ENCODE results near the gene GEN1.

GEN1 gene

DNA sequence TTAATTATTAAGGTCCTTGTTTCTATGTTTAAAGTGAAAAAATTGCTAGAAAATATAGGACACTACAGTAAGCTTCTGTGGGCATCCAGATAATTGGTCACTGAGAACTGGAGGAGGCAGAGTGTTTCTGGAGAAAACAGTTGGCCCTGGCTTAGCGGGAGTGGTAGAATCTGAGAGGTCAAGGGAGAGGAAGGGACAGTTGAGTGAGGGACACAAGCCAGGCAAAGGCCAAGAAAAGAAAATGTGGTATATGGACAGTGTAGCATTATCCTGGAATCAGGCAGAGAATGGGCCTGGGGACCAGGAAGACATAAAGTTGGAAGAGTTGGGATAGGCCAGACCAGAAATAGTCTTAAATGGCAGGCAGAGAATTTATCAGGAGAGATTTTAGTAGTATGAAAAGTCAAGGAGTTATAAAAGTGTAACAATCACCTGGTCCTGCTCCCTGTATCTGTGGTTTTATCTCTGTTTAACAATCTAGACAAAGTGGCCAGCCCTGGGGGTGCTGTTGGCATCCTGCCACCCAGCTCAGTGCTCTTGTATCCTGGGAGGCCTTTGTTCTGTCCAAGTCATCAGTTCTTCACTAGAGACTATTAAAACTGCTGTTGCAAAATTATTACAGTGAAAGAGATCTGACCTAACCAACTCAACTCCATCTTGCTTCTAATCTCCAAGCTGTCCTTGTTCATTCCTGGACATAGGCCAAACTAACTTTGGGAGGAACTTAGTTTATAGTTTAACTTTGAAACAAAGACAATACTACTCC is 46.9 kb downstream of the GEN1 start:
- DNase-seq (ENCODE audit: low read depth) = no peak
- TF ChIP-seq, protein P1, sequence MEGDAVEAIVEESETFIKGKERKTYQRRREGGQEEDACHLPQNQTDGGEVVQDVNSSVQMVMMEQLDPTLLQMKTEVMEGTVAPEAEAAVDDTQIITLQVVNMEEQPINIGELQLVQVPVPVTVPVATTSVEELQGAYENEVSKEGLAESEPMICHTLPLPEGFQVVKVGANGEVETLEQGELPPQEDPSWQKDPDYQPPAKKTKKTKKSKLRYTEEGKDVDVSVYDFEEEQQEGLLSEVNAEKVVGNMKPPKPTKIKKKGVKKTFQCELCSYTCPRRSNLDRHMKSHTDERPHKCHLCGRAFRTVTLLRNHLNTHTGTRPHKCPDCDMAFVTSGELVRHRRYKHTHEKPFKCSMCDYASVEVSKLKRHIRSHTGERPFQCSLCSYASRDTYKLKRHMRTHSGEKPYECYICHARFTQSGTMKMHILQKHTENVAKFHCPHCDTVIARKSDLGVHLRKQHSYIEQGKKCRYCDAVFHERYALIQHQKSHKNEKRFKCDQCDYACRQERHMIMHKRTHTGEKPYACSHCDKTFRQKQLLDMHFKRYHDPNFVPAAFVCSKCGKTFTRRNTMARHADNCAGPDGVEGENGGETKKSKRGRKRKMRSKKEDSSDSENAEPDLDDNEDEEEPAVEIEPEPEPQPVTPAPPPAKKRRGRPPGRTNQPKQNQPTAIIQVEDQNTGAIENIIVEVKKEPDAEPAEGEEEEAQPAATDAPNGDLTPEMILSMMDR (IDR thresholded peaks at IDR 0.05; ENCODE audit: insufficient read depth, low read depth, low read length, missing control alignments) = no peak
- no peak overlapping the region for H3K4me3 ChIP-seq (ENCODE audit: low read length)

DNA sequence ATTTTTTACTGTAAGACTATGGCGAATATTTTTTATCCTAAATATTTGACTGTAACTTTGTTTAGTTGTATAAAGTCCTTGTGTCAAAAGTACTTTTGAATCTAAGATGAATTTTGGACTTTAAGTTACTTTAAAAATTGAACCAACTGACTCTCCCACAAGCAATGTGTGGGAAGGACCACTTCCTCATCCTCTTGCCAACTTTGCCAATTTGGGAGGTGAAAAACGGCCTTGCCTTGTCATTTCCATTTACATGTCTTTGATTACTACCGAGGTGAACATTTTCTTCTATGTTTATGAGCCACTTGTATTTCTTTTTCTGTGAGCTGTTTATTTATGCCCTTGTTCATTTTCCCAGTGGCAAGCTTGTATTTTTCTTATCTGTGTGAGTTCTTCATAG is 49.6 kb downstream of the GEN1 start:
- H3K4me3 ChIP-seq (ENCODE audit: low read length) = no peak overlapping the region
- TF ChIP-seq, protein P1 (IDR thresholded peaks at IDR 0.05; ENCODE audit: insufficient read depth, low read depth, low read length, missing control alignments) = no peak
- DNase-seq (ENCODE audit: low read depth) = no peak

DNA sequence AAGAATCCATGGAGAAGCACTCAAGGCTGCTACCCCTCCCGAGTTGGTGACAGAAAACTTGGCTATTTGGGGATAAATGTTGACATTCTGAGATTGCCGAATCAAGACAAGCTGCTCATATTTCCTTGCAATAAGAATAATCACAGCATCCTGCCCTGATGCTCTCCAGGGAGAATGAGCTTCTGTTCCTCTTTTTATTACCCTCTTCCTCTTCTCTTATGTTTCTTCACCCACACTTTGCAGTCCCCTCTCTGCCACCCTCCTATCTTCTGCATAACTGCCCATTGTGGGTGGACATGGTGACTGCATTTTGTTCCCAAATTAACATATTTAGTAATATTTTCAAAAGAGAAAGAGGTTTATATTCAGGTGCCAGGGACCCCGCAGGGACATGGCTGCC is 50.4 kb downstream of the GEN1 start:
- no peak for DNase-seq (ENCODE audit: low read depth)
- no peak overlapping the region for H3K4me3 ChIP-seq (ENCODE audit: low read length)
- TF ChIP-seq, protein P1 (IDR thresholded peaks at IDR 0.05; ENCODE audit: insufficient read depth, low read depth, low read length, missing control alignments) = no peak

DNA sequence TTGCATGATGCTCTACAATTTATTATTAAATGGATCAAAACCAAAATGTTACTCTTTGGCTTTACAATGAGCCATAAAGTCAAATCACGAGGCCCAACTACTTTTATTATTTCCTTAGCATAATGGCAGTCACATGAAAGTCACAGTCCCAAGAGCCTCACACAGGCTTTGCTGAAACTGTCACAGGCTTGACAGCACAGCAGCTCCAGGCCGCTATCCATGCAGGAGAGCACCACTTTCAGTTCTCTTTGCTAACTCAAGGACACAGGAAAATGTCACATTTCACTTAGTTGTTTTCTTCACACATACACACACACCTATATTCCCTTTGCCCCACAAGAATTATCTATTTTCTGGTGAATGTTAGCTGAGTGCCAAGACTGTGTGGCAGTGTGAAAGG is 51.2 kb downstream of the GEN1 start:
- H3K4me3 ChIP-seq (ENCODE audit: low read length) = no peak overlapping the region
- TF ChIP-seq, protein P1 (IDR thresholded peaks at IDR 0.05; ENCODE audit: insufficient read depth, low read depth, low read length, missing control alignments) = no peak
- DNase-seq (ENCODE audit: low read depth) = no peak

DNA sequence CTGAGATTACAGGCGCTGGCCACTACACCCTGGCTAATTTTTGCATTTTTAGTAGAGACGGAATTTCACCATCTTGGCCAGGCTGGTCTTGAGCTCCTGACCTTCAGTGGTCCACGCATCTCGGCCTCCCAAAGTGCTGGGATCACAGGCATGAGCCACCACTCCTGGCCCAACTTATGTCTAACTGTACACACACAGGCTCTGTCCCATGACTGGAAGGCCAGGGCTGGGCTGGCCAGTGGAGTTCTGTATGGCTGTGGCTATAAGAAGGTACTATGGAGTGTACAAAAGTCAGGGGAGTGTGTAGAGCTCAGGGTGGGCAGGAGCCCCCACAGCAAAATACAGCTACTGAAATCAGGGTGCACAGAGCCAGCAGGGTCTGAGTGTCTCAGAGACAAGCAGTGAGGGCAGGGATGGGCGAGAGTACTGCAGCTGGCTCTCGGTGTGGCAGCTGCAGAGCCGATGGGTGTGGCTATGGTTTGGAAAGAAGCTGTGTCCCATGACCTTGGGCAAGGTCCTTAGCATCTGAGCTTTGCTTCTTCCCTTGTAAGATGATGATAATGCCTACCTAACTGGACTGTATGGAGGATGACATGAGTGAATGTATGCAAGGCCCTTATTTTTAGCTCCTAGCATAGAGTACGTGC is 51.9 kb downstream of the GEN1 start:
- no peak for DNase-seq (ENCODE audit: low read depth)
- no peak overlapping the region for H3K4me3 ChIP-seq (ENCODE audit: low read length)
- TF ChIP-seq, protein P1 (IDR thresholded peaks at IDR 0.05; ENCODE audit: insufficient read depth, low read depth, low read length, missing control alignments) = no peak

DNA sequence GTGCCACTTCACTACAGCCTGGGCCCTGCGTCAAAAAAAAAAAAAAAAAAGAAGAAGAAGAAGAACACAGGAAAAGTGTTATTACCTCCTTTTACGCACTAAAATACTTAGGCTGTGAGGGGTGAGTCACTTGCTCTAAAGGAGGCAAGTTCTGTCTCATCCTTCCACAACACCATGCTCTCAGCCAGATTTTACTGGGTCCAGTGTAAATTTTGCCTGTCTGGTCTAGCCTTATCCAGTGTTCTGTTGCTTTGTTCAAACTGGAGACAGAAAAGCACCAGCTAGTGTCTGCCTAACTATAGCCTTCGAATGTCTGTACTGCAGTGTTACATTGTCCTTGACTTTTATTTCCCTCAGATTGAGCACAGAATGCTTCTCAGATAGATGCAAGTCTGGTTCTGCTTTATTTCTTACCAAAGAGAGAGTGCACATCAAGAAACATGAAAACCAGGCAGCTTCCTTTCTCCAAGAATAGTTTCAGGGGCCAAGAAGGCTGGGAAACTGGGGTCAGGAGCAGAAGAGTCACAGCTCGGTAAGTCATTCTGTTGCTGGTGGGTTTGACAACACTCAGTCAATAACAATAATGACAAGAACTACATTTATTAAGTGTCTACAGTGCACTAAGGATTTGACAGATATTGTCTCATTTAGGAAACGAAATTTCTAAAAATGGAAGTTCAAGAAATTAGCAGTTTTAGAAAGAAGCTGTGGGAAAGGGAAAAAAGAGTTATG is 59.2 kb downstream of the GEN1 start:
- DNase-seq (ENCODE audit: low read depth) = peak; percentile 90
- H3K4me3 ChIP-seq (ENCODE audit: low read length) = peak overlapping the region; percentile 6
- TF ChIP-seq, protein P1 (IDR thresholded peaks at IDR 0.05; ENCODE audit: insufficient read depth, low read depth, low read length, missing control alignments) = no peak

Data from epithelial cell of esophagus (primary cell).